H1 (cell line): ENCODE measurements around the gene SYDE1. TPM values are rescaled to one million over a fixed set of nuclear protein-coding genes. Genes with fewer than 3 reads are reported as not detected.

ENCODE experiments used
- CTCF ChIA-PET: fragments of 300-600 bp; sonication (Branson Sonifier 250); formaldehyde crosslinking; loops from one replicate; lab custom pipeline; 2021; ENCODE audit not compliant: partially characterized antibody; lab: Charles Lee
- POLR2A ChIA-PET: fragments of 300-600 bp; sonication (Branson Sonifier 250); formaldehyde crosslinking; loops from one replicate; lab custom pipeline; 2021; ENCODE audit warnings: inconsistent platforms; ENCODE audit not compliant: partially characterized antibody; lab: Charles Lee
- DNase-seq, 2 experiments: peaks; one replicate each; pipeline versions ENCODE4 v3.0.0 to v3.0.0-alpha.2; 2010 to 2022; ENCODE audit warnings: low spot score in 2 of 2, low read depth in 1 of 2, mixed read lengths in 1 of 2
- FAIRE-seq: peaks from 2 replicates; lab custom pipeline; 2011; peaks lifted over from hg19 to GRCh38; lab: Jason Lieb, UNC
- H2AFZ ChIP-seq: 2 replicates; pipeline ENCODE4 v1.8.1; 2012; ENCODE audit warnings: low read length, inconsistent platforms
- H2AK5ac ChIP-seq: 2 replicates; pipeline ENCODE4 v1.6.1; 2013; ENCODE audit warnings: low read depth, low read length
- H2BK120ac ChIP-seq: replicated peaks from 2 replicates; pipeline ENCODE3; 2013; ENCODE audit warnings: low read depth, low read length, inconsistent platforms
- H2BK12ac ChIP-seq: 2 replicates; pipeline ENCODE4 v1.6.1; 2013; ENCODE audit warnings: low read depth, low read length
- H2BK15ac ChIP-seq: 2 replicates; pipeline ENCODE4 v1.6.1; 2013; ENCODE audit warnings: low read length
- H2BK20ac ChIP-seq: 2 replicates; pipeline ENCODE4 v1.6.1; 2013; ENCODE audit warnings: low read length
- H2BK5ac ChIP-seq: 2 replicates; pipeline ENCODE4 v1.6.1; 2013; ENCODE audit warnings: low read depth, low read length
- H3K14ac ChIP-seq: 2 replicates; pipeline ENCODE4 v1.6.1; 2013; ENCODE audit warnings: inconsistent platforms; ENCODE audit not compliant: insufficient read length
- H3K18ac ChIP-seq: 2 replicates; pipeline ENCODE4 v1.6.1; 2013; ENCODE audit warnings: low read length; ENCODE audit errors: extremely low read depth
- H3K23ac ChIP-seq: 2 replicates; pipeline ENCODE4 v1.6.1; 2013; ENCODE audit warnings: inconsistent platforms; ENCODE audit not compliant: insufficient read length
- H3K23me2 ChIP-seq: 2 replicates; pipeline ENCODE4 v1.6.1; 2013; ENCODE audit warnings: low read depth, low read length
- H3K27ac ChIP-seq: 2 replicates; pipeline ENCODE4 v1.6.1; 2011; ENCODE audit warnings: low read depth, low read length, inconsistent platforms
- H3K27me3 ChIP-seq, 4 experiments: replicated peaks in 1 of 4; 1 replicate in 1 of 4; 2 replicates in 3 of 4; pipeline versions ENCODE4 v1.6.1 to v1.8.1; 2011 to 2013; ENCODE audit warnings: low read length in 3 of 4, mild to moderate bottlenecking in 3 of 4, inconsistent platforms in 2 of 4, mixed read lengths in 2 of 4, moderate library complexity in 1 of 4; ENCODE audit not compliant: control insufficient read depth in 3 of 4, insufficient read depth in 3 of 4; ENCODE audit errors: extremely low read depth in 1 of 4
- H3K36me3 ChIP-seq, 4 experiments: 2 replicates each; pipeline versions ENCODE4 v1.6.1 to v1.8.1; 2011 to 2013; ENCODE audit warnings: mild to moderate bottlenecking in 4 of 4, low read length in 3 of 4, moderate library complexity in 2 of 4, control low read depth in 1 of 4, inconsistent platforms in 1 of 4; ENCODE audit not compliant: insufficient read depth in 4 of 4, control insufficient read depth in 2 of 4
- H3K4ac ChIP-seq: replicated peaks from 2 replicates; pipeline ENCODE3; 2013; ENCODE audit warnings: low read length, low read depth, mixed read lengths, inconsistent platforms; ENCODE audit not compliant: insufficient read length
- H3K4me1 ChIP-seq, 4 experiments: replicated peaks in 1 of 4; 1 replicate in 1 of 4; 2 replicates in 3 of 4; pipeline versions ENCODE4 v1.6.1 to v1.8.1; 2011 to 2013; ENCODE audit warnings: low read length in 3 of 4, inconsistent platforms in 2 of 4, mixed read lengths in 1 of 4; ENCODE audit not compliant: insufficient read depth in 4 of 4, control insufficient read depth in 3 of 4
- H3K4me2 ChIP-seq, 2 experiments: 2 replicates each; pipeline versions ENCODE4 v1.6.1 to v1.8.1; 2011 to 2013; ENCODE audit warnings: low read depth in 2 of 2, low read length in 2 of 2, control low read depth in 1 of 2, inconsistent platforms in 1 of 2, mild to moderate bottlenecking in 1 of 2; ENCODE audit not compliant: insufficient read depth in 1 of 2
- H3K4me3 ChIP-seq, 4 experiments: fragments of 200-600, 300-600 bp in 1 of 4; sonication (generic), shearing (Covaris generic), sonication (Bioruptor Twin) in 1 of 4; 2 replicates each; pipeline versions ENCODE4 v1.5.1 to v1.8.1; 2011 to 2016; ENCODE audit warnings: low read length in 4 of 4, low read depth in 3 of 4, control low read depth in 2 of 4, inconsistent platforms in 2 of 4, mild to moderate bottlenecking in 2 of 4, mixed read lengths in 1 of 4, moderate library complexity in 1 of 4; ENCODE audit not compliant: insufficient read depth in 2 of 4; ENCODE audit errors: extremely low read depth in 1 of 4
- H3K56ac ChIP-seq: replicated peaks from 2 replicates; pipeline ENCODE3; 2013; ENCODE audit warnings: low read depth, mild to moderate bottlenecking, mixed read lengths, low read length, inconsistent platforms; ENCODE audit not compliant: insufficient read length
- H3K79me1 ChIP-seq: 2 replicates; pipeline ENCODE4 v1.6.1; 2013; ENCODE audit warnings: low read depth, low read length, control low read depth
- H3K79me2 ChIP-seq, 2 experiments: 2 replicates each; pipeline versions ENCODE4 v1.6.1 to v1.8.1; 2012 to 2013; ENCODE audit warnings: low read length in 2 of 2, mild to moderate bottlenecking in 2 of 2, inconsistent platforms in 1 of 2; ENCODE audit not compliant: insufficient read depth in 2 of 2, control insufficient read depth in 1 of 2
- H3K9ac ChIP-seq, 4 experiments: replicated peaks in 1 of 4; 1 replicate in 1 of 4; 2 replicates in 3 of 4; pipeline versions ENCODE4 v1.6.1 to v1.8.1; 2011 to 2013; ENCODE audit warnings: low read depth in 3 of 4, low read length in 3 of 4, control low read depth in 2 of 4, mild to moderate bottlenecking in 2 of 4, moderate library complexity in 2 of 4, inconsistent platforms in 1 of 4; ENCODE audit errors: extremely low read depth in 1 of 4
- H3K9me3 ChIP-seq, 2 experiments: 2 replicates each; pipeline versions ENCODE4 v1.6.1 to v1.8.1; 2012 to 2013; ENCODE audit warnings: mild to moderate bottlenecking in 2 of 2, moderate library complexity in 2 of 2, control low read depth in 1 of 2, inconsistent platforms in 1 of 2, low read depth in 1 of 2, low read length in 1 of 2, mixed read lengths in 1 of 2; ENCODE audit not compliant: insufficient read depth in 2 of 2
- H4K20me1 ChIP-seq, 2 experiments: replicated peaks in 1 of 2; 2 replicates each; pipeline versions ENCODE3 to v1.8.1; 2011 to 2013; ENCODE audit warnings: inconsistent platforms in 2 of 2, low read length in 2 of 2, mild to moderate bottlenecking in 1 of 2; ENCODE audit not compliant: insufficient read depth in 2 of 2, control insufficient read depth in 1 of 2
- H4K5ac ChIP-seq: 2 replicates; pipeline ENCODE4 v1.6.1; 2013; ENCODE audit warnings: low read length, low read depth, mixed read lengths, inconsistent platforms; ENCODE audit not compliant: insufficient read length
- H4K8ac ChIP-seq: 2 replicates; pipeline ENCODE4 v1.8.0; 2013; ENCODE audit warnings: mild to moderate bottlenecking, moderate library complexity, low read length, inconsistent platforms; ENCODE audit not compliant: insufficient read depth; ENCODE audit errors: extremely low read depth
- H4K91ac ChIP-seq: replicated peaks from 2 replicates; pipeline ENCODE3; 2013; ENCODE audit warnings: low read length, mixed read lengths, inconsistent platforms; ENCODE audit not compliant: insufficient read length
- BCL11A ChIP-seq, 2 experiments: IDR thresholded peaks; one replicate each; pipeline ENCODE4 v1.6.1; 2011; ENCODE audit warnings: low read depth in 2 of 2, low read length in 2 of 2, mild to moderate bottlenecking in 2 of 2
- POLR2A ChIP-seq, 2 experiments: IDR thresholded peaks; 1 replicate in 1 of 2; 2 replicates in 1 of 2; pipeline ENCODE4 v1.6.1; 2011; ENCODE audit warnings: low read depth in 2 of 2, low read length in 2 of 2, mild to moderate bottlenecking in 2 of 2; ENCODE audit errors: control extremely low read depth in 1 of 2
- RXRA ChIP-seq: IDR thresholded peaks from 2 replicates; pipeline ENCODE4 v1.6.1; 2011; ENCODE audit warnings: low read depth, mild to moderate bottlenecking, low read length, moderate library complexity; ENCODE audit not compliant: insufficient read depth
- SIN3A ChIP-seq, 2 experiments: IDR thresholded peaks in 1 of 2; conservative IDR thresholded peaks in 1 of 2; 2 replicates each; pipeline ENCODE4 v1.6.1; 2011 to 2012; ENCODE audit warnings: low read length in 2 of 2, improper control_type of control experiment in 1 of 2, low read depth in 1 of 2, mild to moderate bottlenecking in 1 of 2
- SP1 ChIP-seq: IDR thresholded peaks from 2 replicates; pipeline ENCODE4 v1.6.1; 2011; ENCODE audit warnings: low read depth, low read length
- TAF7 ChIP-seq: optimal IDR thresholded peaks from 2 replicates; pipeline ENCODE3; 2011; ENCODE audit warnings: low read depth, mild to moderate bottlenecking, inconsistent platforms, low read length, moderate library complexity, borderline replicate concordance
- USF2 ChIP-seq: IDR thresholded peaks from 2 replicates; pipeline ENCODE4 v1.6.1; 2011; ENCODE audit warnings: low read length, improper control_type of control experiment
- WGBS, 2 experiments: shearing (Covaris generic) in 1 of 2; methylation state at CpG; one replicate each; pipeline versions ENCODE4 v1.1.6 to v1.1.7; 2013 to 2015; ENCODE audit warnings: low lambda C conversion rate in 2 of 2, mixed read lengths in 2 of 2, inconsistent platforms in 1 of 2, low coverage in 1 of 2, missing lambda C conversion rate in 1 of 2; ENCODE audit not compliant: insufficient replicate concordance in 2 of 2, insufficient coverage in 1 of 2, insufficient read length in 1 of 2; ENCODE audit errors: extremely low coverage in 1 of 2, missing lambda C conversion rate in 1 of 2; 5-methylcytosine and 5-hydroxymethylcytosine counted together
- polyA plus RNA-seq, 7 experiments: library from polyadenylated mRNA; depleted of rRNA in 3 of 7; stranded (reverse) in 5 of 7; unstranded in 2 of 7; fragments of >200 nt in 5 of 7; fragments of 200-250 nt in 2 of 7; gene quantifications; 1 replicate in 5 of 7; 2 replicates in 1 of 7; 4 replicates in 1 of 7; pipeline versions ENCODE4 v1.2.1 to v1.2.3, GENCODE V29; 2011 to 2013; ENCODE audit warnings: missing spikeins in 2 of 7, mixed read lengths in 2 of 7
- total RNA-seq: library from RNA; stranded (reverse); fragmentation: NEBNext Ultra II Directional; extraction: Animal tissue kit (Norgen Biotek cat#: 25700); gene quantifications from 2 replicates; pipeline ENCODE4 v1.2.1, GENCODE V29; 2021

Gene SYDE1
- total and polyA plus RNA-seq, 2 of the 8 experiments (the other 6 are each of a cell fraction or from before 2014, with no cell fraction given): 12.0 to 16.8 TPM

GRCh38 chr19:15124572-15125231, 17.5 kb downstream of the SYDE1 start:
- peak overlapping the region; percentile 48 for H3K4ac ChIP-seq
- WGBS, 2 experiments: 13% methylated on average over 33 of the region's 33 CpGs; no CpG with 5 or more reads in 1 of the 2 experiments
- peak overlapping the region; percentile 95; the same call in 1 of the 2 replicates for H2BK12ac ChIP-seq
- H4K91ac ChIP-seq: peak overlapping the region; percentile 77
- H3K23me2 ChIP-seq: peaks cover 8% of the 10 kb centered on the region; the same call in 1 of the 2 replicates
- peak overlapping the region; percentile 69; the same call in 1 of the 2 replicates for H2AFZ ChIP-seq
- H3K79me2 ChIP-seq: peaks cover 0 to 13% of the 10 kb centered on the region in 2 experiments; a peak in 2 of 4 replicates
- peak overlapping the region; percentile 68 to 90 (median 82) for H3K4me3 ChIP-seq
- H2AK5ac ChIP-seq: no peak overlapping the region
- H2BK15ac ChIP-seq: no peak overlapping the region
- H4K8ac ChIP-seq: peak overlapping the region; percentile 74; the same call in 1 of the 2 replicates
- peaks cover 9% of the 10 kb centered on the region for H3K79me1 ChIP-seq
- POLR2A ChIA-PET: interaction anchor here (0.5 to 5.1 kb wide), 11 partner anchors 12 to 304 kb away, joined by 3 to 67 read pairs (median 3); partner anchors contain the start of gene AKAP8L
- H2BK20ac ChIP-seq: no peak overlapping the region
- peak overlapping the region; percentile 78 for H4K5ac ChIP-seq
- TF ChIP-seq RXRA (no peak), SP1 (0 out of 2 replicates have a peak, but pooled peaks have one; percentile 8), USF2 (no peak), POLR2A (IDR thresholded peaks at IDR 0.05; ENCODE audit: control extremely low read depth in 1 of 2, low read depth in 2 of 2, low read length in 2 of 2) (peak in 1 of 2 experiments; percentile 26; a peak in 2 of 3 replicates), TAF7 (no peak), SIN3A (conservative IDR thresholded peaks at IDR 0.05 in 1 of 2, IDR thresholded peaks at IDR 0.05 in 1 of 2; ENCODE audit: low read depth in 1 of 2, low read length in 2 of 2) (peak in 1 of 2 experiments; percentile 53; a peak in 2 of 4 replicates), BCL11A (IDR thresholded peaks at IDR 0.05; ENCODE audit: low read depth in 2 of 2, low read length in 2 of 2) (no peak)
- TF ChIP-seq, all 59 proteins: peak for 3
- peak overlapping the region; percentile 96 for H3K27ac ChIP-seq
- DNase-seq (no peak), FAIRE-seq (no peak)
- H3K27me3 ChIP-seq: no peaks in the 10 kb centered on the region
- H3K4me2 ChIP-seq: peak overlapping the region; percentile 69 to 79
- no peaks in the 10 kb centered on the region for H3K9me3 ChIP-seq
- no peak overlapping the region for H3K23ac ChIP-seq
- H3K9ac ChIP-seq: peak overlapping the region in 3 of 4 experiments; percentile 80 to 95 (median 92); a peak in 6 of 7 replicates
- peak overlapping the region; percentile 34 for H3K56ac ChIP-seq
- H2BK5ac ChIP-seq: peak overlapping the region; percentile 99
- peaks cover 2 to 3% of the 10 kb centered on the region in 2 experiments for H4K20me1 ChIP-seq
- peaks cover 0 to 9% (median 1%) of the 10 kb centered on the region in 4 experiments; a peak in 4 of 7 replicates for H3K4me1 ChIP-seq
- peaks cover 4 to 12% (median 9%) of the 10 kb centered on the region in 4 experiments; a peak in 6 of 8 replicates for H3K36me3 ChIP-seq
- no peak overlapping the region for H3K14ac ChIP-seq
- H2BK120ac ChIP-seq: peak overlapping the region; percentile 86
- CTCF ChIA-PET: interaction anchor here (1.0 to 5.7 kb wide), 9 partner anchors 12 to 107 kb away, joined by 3 to 39 read pairs (median 4); partner anchors contain the start of gene EPHX3
- peak overlapping the region; percentile 87 for H3K18ac ChIP-seq
